Measurements from ENCODE around the gene NFIB. TPM values are rescaled to one million over a fixed set of nuclear protein-coding genes. Genes with fewer than 3 reads are reported as not detected.

The NFIB gene
- total and polyA plus RNA-seq, 2 of the 13 experiments (the other 11 are each of a cell fraction or from before 2014, with no cell fraction given) = 0.98 to 4.6 TPM

DNA sequence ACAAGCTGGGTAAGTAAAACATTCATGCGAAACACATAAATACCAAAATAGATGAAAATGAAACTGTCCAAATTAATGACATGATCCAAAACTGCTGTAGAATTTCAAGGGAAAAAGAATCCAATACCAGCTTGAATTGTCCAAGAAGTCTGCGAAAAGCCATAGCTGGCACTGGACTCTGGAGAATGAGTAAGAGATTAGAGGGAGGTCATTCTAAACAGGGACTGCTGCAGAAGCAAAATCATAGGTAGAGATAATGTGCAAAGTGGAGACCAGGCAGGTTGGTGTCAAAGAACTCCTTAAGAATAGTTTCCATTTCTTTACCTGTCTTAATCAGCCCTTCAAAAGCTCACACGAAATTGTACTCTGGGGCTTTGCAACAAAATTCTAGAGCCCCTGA, 162.5 kb downstream of the NFIB start:
- CTCF ChIA-PET (ENCODE audit: low intra/inter-chr PET ratio, low total read pairs) = no interaction called here
- intact Hi-C loops (cut with micrococcal nuclease; ENCODE audit: unreplicated experiment) = no loop called here
- no peak for ATAC-seq

More for the DNA sequence above, 162.5 kb downstream of the NFIB start:
- no peaks in the 10 kb centered on the region for H3K79me2 ChIP-seq (ENCODE audit: insufficient read depth, low read length)
- H3K9ac ChIP-seq (ENCODE audit: insufficient read depth, low read depth, low read length) = no peak overlapping the region
- POLR2A ChIA-PET = no interaction called here
- H2AFZ ChIP-seq (ENCODE audit: low read length) = no peak overlapping the region
- H3K27me3 ChIP-seq (ENCODE audit: control insufficient read depth in 1 of 2, insufficient read depth in 2 of 2, low read length in 2 of 2) = no peaks in the 10 kb centered on the region
- no peaks in the 10 kb centered on the region for H3K36me3 ChIP-seq (replicated peaks in 1 of 2; ENCODE audit: control insufficient read depth in 1 of 2, insufficient read depth in 2 of 2, low read length in 2 of 2)
- FAIRE-seq = no peak
- no peaks in the 10 kb centered on the region for H3K9me3 ChIP-seq (ENCODE audit: low read length)
- TF ChIP-seq CHD2 (IDR thresholded peaks at IDR 0.05; ENCODE audit: low read depth, low read length) (no peak), ZSCAN9 (CRISPR knock-in tag; IDR thresholded peaks at IDR 0.05; ENCODE audit: borderline replicate concordance) (no peak), HNRNPK (IDR thresholded peaks at IDR 0.05; ENCODE audit: low read depth, low read length, poor library complexity, severe bottlenecking) (no peak), ZNF703 (CRISPR knock-in tag; IDR thresholded peaks at IDR 0.05; ENCODE audit: borderline replicate concordance) (no peak), SRY (CRISPR knock-in tag; IDR thresholded peaks at IDR 0.05) (no peak), ZBTB42 (CRISPR knock-in tag; IDR thresholded peaks at IDR 0.05) (no peak), FOSL1 (CRISPR knock-in tag; IDR thresholded peaks at IDR 0.05; ENCODE audit: borderline replicate concordance) (no peak), ZNF354B (CRISPR knock-in tag; IDR thresholded peaks at IDR 0.05) (no peak), ZBTB7B (CRISPR knock-in tag; IDR thresholded peaks at IDR 0.05) (no peak), KDM1A (CRISPR knock-in tag; IDR thresholded peaks at IDR 0.05) (no peak)
- TF ChIP-seq, protein P1, sequence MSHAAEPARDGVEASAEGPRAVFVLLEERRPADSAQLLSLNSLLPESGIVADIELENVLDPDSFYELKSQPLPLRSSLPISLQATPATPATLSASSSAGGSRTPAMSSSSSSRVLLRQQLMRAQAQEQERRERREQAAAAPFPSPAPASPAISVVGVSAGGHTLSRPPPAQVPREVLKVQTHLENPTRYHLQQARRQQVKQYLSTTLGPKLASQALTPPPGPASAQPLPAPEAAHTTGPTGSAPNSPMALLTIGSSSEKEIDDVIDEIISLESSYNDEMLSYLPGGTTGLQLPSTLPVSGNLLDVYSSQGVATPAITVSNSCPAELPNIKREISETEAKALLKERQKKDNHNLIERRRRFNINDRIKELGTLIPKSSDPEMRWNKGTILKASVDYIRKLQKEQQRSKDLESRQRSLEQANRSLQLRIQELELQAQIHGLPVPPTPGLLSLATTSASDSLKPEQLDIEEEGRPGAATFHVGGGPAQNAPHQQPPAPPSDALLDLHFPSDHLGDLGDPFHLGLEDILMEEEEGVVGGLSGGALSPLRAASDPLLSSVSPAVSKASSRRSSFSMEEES (CRISPR knock-in tag; IDR thresholded peaks at IDR 0.05) = no peak
- TF ChIP-seq, protein P2, sequence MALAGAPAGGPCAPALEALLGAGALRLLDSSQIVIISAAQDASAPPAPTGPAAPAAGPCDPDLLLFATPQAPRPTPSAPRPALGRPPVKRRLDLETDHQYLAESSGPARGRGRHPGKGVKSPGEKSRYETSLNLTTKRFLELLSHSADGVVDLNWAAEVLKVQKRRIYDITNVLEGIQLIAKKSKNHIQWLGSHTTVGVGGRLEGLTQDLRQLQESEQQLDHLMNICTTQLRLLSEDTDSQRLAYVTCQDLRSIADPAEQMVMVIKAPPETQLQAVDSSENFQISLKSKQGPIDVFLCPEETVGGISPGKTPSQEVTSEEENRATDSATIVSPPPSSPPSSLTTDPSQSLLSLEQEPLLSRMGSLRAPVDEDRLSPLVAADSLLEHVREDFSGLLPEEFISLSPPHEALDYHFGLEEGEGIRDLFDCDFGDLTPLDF (CRISPR knock-in tag; IDR thresholded peaks at IDR 0.05) = no peak
- TF ChIP-seq, protein P3, sequence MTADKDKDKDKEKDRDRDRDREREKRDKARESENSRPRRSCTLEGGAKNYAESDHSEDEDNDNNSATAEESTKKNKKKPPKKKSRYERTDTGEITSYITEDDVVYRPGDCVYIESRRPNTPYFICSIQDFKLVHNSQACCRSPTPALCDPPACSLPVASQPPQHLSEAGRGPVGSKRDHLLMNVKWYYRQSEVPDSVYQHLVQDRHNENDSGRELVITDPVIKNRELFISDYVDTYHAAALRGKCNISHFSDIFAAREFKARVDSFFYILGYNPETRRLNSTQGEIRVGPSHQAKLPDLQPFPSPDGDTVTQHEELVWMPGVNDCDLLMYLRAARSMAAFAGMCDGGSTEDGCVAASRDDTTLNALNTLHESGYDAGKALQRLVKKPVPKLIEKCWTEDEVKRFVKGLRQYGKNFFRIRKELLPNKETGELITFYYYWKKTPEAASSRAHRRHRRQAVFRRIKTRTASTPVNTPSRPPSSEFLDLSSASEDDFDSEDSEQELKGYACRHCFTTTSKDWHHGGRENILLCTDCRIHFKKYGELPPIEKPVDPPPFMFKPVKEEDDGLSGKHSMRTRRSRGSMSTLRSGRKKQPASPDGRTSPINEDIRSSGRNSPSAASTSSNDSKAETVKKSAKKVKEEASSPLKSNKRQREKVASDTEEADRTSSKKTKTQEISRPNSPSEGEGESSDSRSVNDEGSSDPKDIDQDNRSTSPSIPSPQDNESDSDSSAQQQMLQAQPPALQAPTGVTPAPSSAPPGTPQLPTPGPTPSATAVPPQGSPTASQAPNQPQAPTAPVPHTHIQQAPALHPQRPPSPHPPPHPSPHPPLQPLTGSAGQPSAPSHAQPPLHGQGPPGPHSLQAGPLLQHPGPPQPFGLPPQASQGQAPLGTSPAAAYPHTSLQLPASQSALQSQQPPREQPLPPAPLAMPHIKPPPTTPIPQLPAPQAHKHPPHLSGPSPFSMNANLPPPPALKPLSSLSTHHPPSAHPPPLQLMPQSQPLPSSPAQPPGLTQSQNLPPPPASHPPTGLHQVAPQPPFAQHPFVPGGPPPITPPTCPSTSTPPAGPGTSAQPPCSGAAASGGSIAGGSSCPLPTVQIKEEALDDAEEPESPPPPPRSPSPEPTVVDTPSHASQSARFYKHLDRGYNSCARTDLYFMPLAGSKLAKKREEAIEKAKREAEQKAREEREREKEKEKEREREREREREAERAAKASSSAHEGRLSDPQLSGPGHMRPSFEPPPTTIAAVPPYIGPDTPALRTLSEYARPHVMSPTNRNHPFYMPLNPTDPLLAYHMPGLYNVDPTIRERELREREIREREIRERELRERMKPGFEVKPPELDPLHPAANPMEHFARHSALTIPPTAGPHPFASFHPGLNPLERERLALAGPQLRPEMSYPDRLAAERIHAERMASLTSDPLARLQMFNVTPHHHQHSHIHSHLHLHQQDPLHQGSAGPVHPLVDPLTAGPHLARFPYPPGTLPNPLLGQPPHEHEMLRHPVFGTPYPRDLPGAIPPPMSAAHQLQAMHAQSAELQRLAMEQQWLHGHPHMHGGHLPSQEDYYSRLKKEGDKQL (CRISPR knock-in tag; IDR thresholded peaks at IDR 0.05; ENCODE audit: low read depth) = no peak
- TF ChIP-seq, protein P4, sequence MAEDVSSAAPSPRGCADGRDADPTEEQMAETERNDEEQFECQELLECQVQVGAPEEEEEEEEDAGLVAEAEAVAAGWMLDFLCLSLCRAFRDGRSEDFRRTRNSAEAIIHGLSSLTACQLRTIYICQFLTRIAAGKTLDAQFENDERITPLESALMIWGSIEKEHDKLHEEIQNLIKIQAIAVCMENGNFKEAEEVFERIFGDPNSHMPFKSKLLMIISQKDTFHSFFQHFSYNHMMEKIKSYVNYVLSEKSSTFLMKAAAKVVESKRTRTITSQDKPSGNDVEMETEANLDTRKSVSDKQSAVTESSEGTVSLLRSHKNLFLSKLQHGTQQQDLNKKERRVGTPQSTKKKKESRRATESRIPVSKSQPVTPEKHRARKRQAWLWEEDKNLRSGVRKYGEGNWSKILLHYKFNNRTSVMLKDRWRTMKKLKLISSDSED (CRISPR knock-in tag; IDR thresholded peaks at IDR 0.05) = no peak
- in situ Hi-C loops (cut with HindIII; ENCODE audit: extremely low pct_ligation_motif_present, low pct_unique_long_range_greater_than_20kb) = no loop called here
- no peak overlapping the region for H3K4me2 ChIP-seq (ENCODE audit: low read depth, low read length)
- 64% methylated on average over 3 of the region's 3 CpGs for WGBS (ENCODE audit: low lambda C conversion rate)
- no peak for DNase-seq (ENCODE audit: low spot score)
- no TSS peak for BruUV-seq (replicated peaks)
- H3K4me3 ChIP-seq (replicated peaks in 1 of 3; ENCODE audit: insufficient read depth in 1 of 3, low read depth in 2 of 3, low read length in 3 of 3) = no peak overlapping the region
- H3K4me1 ChIP-seq (ENCODE audit: insufficient read depth, low read length) = no peaks in the 10 kb centered on the region
- H4K20me1 ChIP-seq (ENCODE audit: insufficient read depth, low read length) = no peaks in the 10 kb centered on the region
- no peak overlapping the region for H3K27ac ChIP-seq (ENCODE audit: extremely low read length, insufficient read depth, low read length)

Data from HepG2 (cell line).